Right kidney (tissue), 1 donor: ENCODE measurements around the gene AGXT2.
"Not testable (repeated sequence)": the region's sequence is repeated elsewhere in the genome, so short reads cannot be mapped to it uniquely, and the experiment has no call there.

Source experiments
- DNase-seq: peaks from one replicate; pipeline ENCODE4 v3.0.0-alpha.2; 2016

Gene AGXT2

GRCh38 chr5:35056686-35057085 is 8.9 kb upstream of the AGXT2 start:
- no peak for DNase-seq

GRCh38 chr5:35052838-35053237 is 5.1 kb upstream of the AGXT2 start:
- no peak for DNase-seq

- no peak for DNase-seq
These were observed 2.9 kb upstream of the AGXT2 start for GRCh38 chr5:35050541-35051126.

GRCh38 chr5:35048910-35049309 is 1.2 kb upstream of the AGXT2 start:
- DNase-seq = no peak

GRCh38 chr5:35046774-35047173 is 975 bp downstream of the AGXT2 start:
- DNase-seq = no peak

GRCh38 chr5:35045280-35045679 is 2.5 kb downstream of the AGXT2 start:
- no peak for DNase-seq

GRCh38 chr5:35044649-35045048 is 3.1 kb downstream of the AGXT2 start:
- DNase-seq = no peak

GRCh38 chr5:35042781-35043180 is 5.0 kb downstream of the AGXT2 start:
- DNase-seq = no peak

GRCh38 chr5:35041261-35041660 is 6.5 kb downstream of the AGXT2 start:
- no peak for DNase-seq

- DNase-seq = no peak
These were observed 8.9 kb downstream of the AGXT2 start for GRCh38 chr5:35038891-35039290.

GRCh38 chr5:35036536-35036935 is 11.2 kb downstream of the AGXT2 start:
- no peak for DNase-seq

GRCh38 chr5:35035929-35036328 is 11.8 kb downstream of the AGXT2 start:
- not testable (repeated sequence) for DNase-seq

- no peak for DNase-seq
These were observed 12.5 kb downstream of the AGXT2 start for GRCh38 chr5:35035271-35035670.

- DNase-seq = no peak
These were observed 15.4 kb downstream of the AGXT2 start for GRCh38 chr5:35032356-35032755.

- no peak for DNase-seq
These were observed 16.5 kb downstream of the AGXT2 start for GRCh38 chr5:35031276-35031675.

GRCh38 chr5:35030426-35031100 is 17.2 kb downstream of the AGXT2 start:
- DNase-seq = no peak

- no peak for DNase-seq
These were observed 18.4 kb downstream of the AGXT2 start for GRCh38 chr5:35029333-35029732.

- DNase-seq = no peak
These were observed 20.8 kb downstream of the AGXT2 start for GRCh38 chr5:35026941-35027340.

GRCh38 chr5:35026280-35026840 is 21.4 kb downstream of the AGXT2 start:
- DNase-seq = no peak

- DNase-seq = no peak
These were observed 22.7 kb downstream of the AGXT2 start for GRCh38 chr5:35024911-35025510.

- DNase-seq = no peak
These were observed 24.2 kb downstream of the AGXT2 start for GRCh38 chr5:35023391-35024178.

GRCh38 chr5:35016174-35017051 is 31.3 kb downstream of the AGXT2 start:
- DNase-seq = no peak
